ENCODE results near the gene CEMIP. TPM values are rescaled to one million over a fixed set of nuclear protein-coding genes. Genes with fewer than 3 reads are reported as not detected.

CEMIP gene
- total and polyA plus RNA-seq, 2 of the 4 experiments (the other 2 are of a cell fraction): 63.8 to 78.0 TPM

GRCh38 chr15:80970658-80971057, 191.5 kb downstream of the CEMIP start:
- Histone ChIP-seq H3K9me1 (ENCODE audit: insufficient read depth, low read length) (peaks cover 15% of the 10 kb centered on the region), H2AK5ac (ENCODE audit: low read depth, low read length) (no peak overlapping the region), H4K91ac (ENCODE audit: insufficient read depth, low read depth, low read length) (no peak overlapping the region), H2AFZ (replicated peaks; ENCODE audit: low read length, poor library complexity) (no peak overlapping the region), H3K9me3 (ENCODE audit: control insufficient read depth, insufficient read depth, low read length) (no peaks in the 10 kb centered on the region), H3K56ac (ENCODE audit: extremely low read depth, insufficient read depth, low read length) (no peak overlapping the region), H2AK9ac (replicated peaks; ENCODE audit: low read depth, low read length, poor library complexity) (no peak overlapping the region), H4K20me1 (ENCODE audit: insufficient read depth, low read length) (peaks cover 12% of the 10 kb centered on the region; the same call in 1 of the 2 replicates), H3K27ac (ENCODE audit: insufficient read depth, low read length) (no peak overlapping the region), H2BK120ac (ENCODE audit: low read depth, low read length) (no peak overlapping the region), H2BK20ac (ENCODE audit: low read depth, low read length) (no peak overlapping the region), H3K79me1 (ENCODE audit: low read depth in 1 of 2, low read length in 2 of 2) (peaks cover 16 to 19% of the 10 kb centered on the region in 2 experiments), H3K27me3 (ENCODE audit: control insufficient read depth, insufficient read depth, low read length) (no peaks in the 10 kb centered on the region), H3K4me1 (ENCODE audit: control insufficient read depth, insufficient read depth, low read length) (peaks cover 13% of the 10 kb centered on the region), H3K4ac (ENCODE audit: low read depth, low read length) (no peak overlapping the region), H2BK15ac (ENCODE audit: low read depth, low read length) (no peak overlapping the region), H3K18ac (ENCODE audit: low read depth, low read length) (no peak overlapping the region), H2BK5ac (ENCODE audit: low read depth, low read length, poor library complexity, severe bottlenecking) (no peak overlapping the region), H3K23ac (ENCODE audit: low read depth, low read length) (no peak overlapping the region), H3K14ac (replicated peaks; ENCODE audit: low read depth, low read length) (no peak overlapping the region), H4K5ac (ENCODE audit: low read depth, low read length) (no peak overlapping the region), H4K8ac (ENCODE audit: low read depth in 2 of 2, low read length in 2 of 2) (no peak overlapping the region), H3K36me3 (ENCODE audit: control insufficient read depth, insufficient read depth, low read length) (peaks cover 4% of the 10 kb centered on the region; the same call in 1 of the 2 replicates), H3K9ac (ENCODE audit: low read depth, low read length) (no peak overlapping the region), H3K4me3 (ENCODE audit: insufficient read depth, low read depth, low read length) (no peak overlapping the region), H3K4me2 (ENCODE audit: low read depth, low read length) (no peak overlapping the region)
- TF ChIP-seq CEBPB (IDR thresholded peaks at IDR 0.05; ENCODE audit: low read depth, low read length) (no peak), FOS (IDR thresholded peaks at IDR 0.05; ENCODE audit: low read depth, low read length) (no peak), SMC3 (IDR thresholded peaks at IDR 0.05; ENCODE audit: low read depth, low read length) (no peak), NFE2L2 (IDR thresholded peaks at IDR 0.05; ENCODE audit: low read depth, low read length) (no peak), MXI1 (IDR thresholded peaks at IDR 0.05; ENCODE audit: borderline replicate concordance, low read depth, low read length) (no peak), MAFK (IDR thresholded peaks at IDR 0.05; ENCODE audit: low read depth, low read length) (no peak), RCOR1 (IDR thresholded peaks at IDR 0.05; ENCODE audit: insufficient replicate concordance, low read length) (no peak), BHLHE40 (IDR thresholded peaks at IDR 0.05; ENCODE audit: low read depth, low read length) (no peak), RFX5 (IDR thresholded peaks at IDR 0.05; ENCODE audit: low read depth, low read length) (no peak), CTCF (conservative IDR thresholded peaks at IDR 0.05; ENCODE audit: low read depth, low read length) (no peak)
- POLR2A ChIA-PET (ENCODE audit: unreplicated experiment): no interaction called here
- no CpG with 5 or more reads among the region's 3 CpGs for WGBS, 2 experiments (ENCODE audit: extremely low coverage in 2 of 2, insufficient read length in 1 of 2)
- BruUV-seq (replicated peaks): no TSS peak
- DNase-seq (no peak), ATAC-seq (ENCODE audit: low read depth) (no peak)
- intact Hi-C loops (cut with micrococcal nuclease) (loop anchor here (2.0 to 5.0 kb wide), 5 partner anchors 88 to 516 kb away; partner anchors contain the start of gene ABHD17C), dilution Hi-C loops (cut with HindIII; ENCODE audit: low sequenced_read_pairs, unreplicated experiment) (no loop called here), in situ Hi-C loops (cut with MboI; ENCODE audit: low sequenced_read_pairs) (loop anchor here (5.0 kb wide), 2 partner anchors 193 to 403 kb away; partner anchors contain the start of gene CEMIP)
- CTCF ChIA-PET: interaction anchor here (1.0 to 2.0 kb wide), 10 partner anchors 9 to 515 kb away, joined by 3 to 10 read pairs (median 4); partner anchors contain the start of gene CEMIP

All from IMR-90 (cell line).